Progenitor cell of endocrine pancreas (in vitro differentiated cells): ENCODE data around the gene FREY1. TPM values are rescaled to one million over a fixed set of nuclear protein-coding genes. Genes with fewer than 3 reads are reported as not detected.

Experiments
- DNase-seq: peaks from one replicate; pipeline ENCODE4 v3.0.0; 2021; ENCODE audit warnings: low spot score; ENCODE audit not compliant: unreplicated experiment
- H3K27ac Mint-ChIP-seq: 2 replicates; pipeline ENCODE4 v1.8.0; 2021; ENCODE audit warnings: mild to moderate bottlenecking, moderate library complexity, mixed read lengths
- H3K27me3 Mint-ChIP-seq: 2 replicates; pipeline ENCODE4 v1.8.0; 2021; ENCODE audit warnings: mixed read lengths
- H3K36me3 Mint-ChIP-seq: 2 replicates; pipeline ENCODE4 v1.8.0; 2022; ENCODE audit warnings: mixed read lengths; ENCODE audit not compliant: insufficient read depth
- H3K4me1 Mint-ChIP-seq: 2 replicates; pipeline ENCODE4 v1.8.0; 2021; ENCODE audit warnings: low read depth, mixed read lengths
- H3K4me3 Mint-ChIP-seq: 2 replicates; pipeline ENCODE4 v1.8.0; 2021; ENCODE audit warnings: low read depth, mild to moderate bottlenecking, moderate library complexity, mixed read lengths
- H3K9me3 Mint-ChIP-seq: 2 replicates; pipeline ENCODE4 v1.8.0; 2021; ENCODE audit warnings: low read depth, mixed read lengths
- CTCF ChIP-seq: fragments of 200-600 bp; sonication (generic); IDR thresholded peaks from one replicate; pipeline ENCODE4 v1.5.0; 2021; ENCODE audit warnings: antibody characterized with exemption, mild to moderate bottlenecking; ENCODE audit not compliant: unreplicated experiment
- total RNA-seq: library from RNA; stranded (reverse); gene quantifications from 2 replicates; pipeline ENCODE4 v1.2.1, GENCODE V29; 2021

Gene FREY1
- total RNA-seq, 1 donor from 2014 or later, result 3.7 TPM

- Mint-ChIP-seq H3K4me3 (no peak overlapping the region), H3K27ac (no peak overlapping the region), H3K27me3 (no peaks in the 10 kb centered on the region), H3K4me1 (no peaks in the 10 kb centered on the region), H3K9me3 (no peaks in the 10 kb centered on the region), H3K36me3 (peaks cover 15% of the 10 kb centered on the region)
- no peak for TF ChIP-seq CTCF
- DNase-seq, result no peak
Observed at GRCh38 chr11:45876401-45876800, 30.7 kb downstream of the FREY1 start.

DNA sequence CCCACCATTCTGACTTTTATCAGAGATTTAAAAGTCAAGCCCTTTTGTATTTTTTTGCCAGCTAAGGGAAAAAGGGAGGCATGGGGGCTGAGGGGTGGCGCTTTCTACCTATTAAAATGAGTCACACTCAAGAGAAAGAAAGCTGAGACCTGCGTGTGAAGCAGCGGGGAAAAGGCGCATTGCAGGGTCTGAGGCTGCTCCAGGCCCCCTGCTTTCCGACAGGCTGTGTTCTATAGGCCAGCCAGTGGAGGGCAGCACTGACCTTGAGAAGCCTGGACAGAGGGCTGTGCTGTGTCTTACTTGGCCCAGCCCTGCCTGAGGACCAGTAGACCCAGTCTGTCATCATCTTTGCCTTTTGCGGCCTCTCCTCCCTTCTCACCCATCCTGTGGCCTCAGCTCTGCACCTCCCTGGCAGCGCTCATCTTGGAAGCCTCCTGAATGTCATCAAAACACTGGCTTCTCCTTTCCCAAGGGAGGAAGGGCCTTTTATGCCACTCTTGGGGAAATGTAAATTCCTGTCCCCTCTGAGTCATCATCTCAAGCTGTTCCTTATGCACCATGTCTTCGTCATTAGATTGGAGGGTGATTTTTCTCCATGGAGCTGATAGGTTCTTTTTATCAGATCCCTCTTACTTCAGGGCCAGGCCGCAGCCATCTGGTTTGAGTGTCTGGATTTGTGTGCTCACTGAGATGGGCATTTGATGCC is 34.3 kb downstream of the FREY1 start:
- Mint-ChIP-seq H3K27ac (no peak overlapping the region), H3K27me3 (no peaks in the 10 kb centered on the region), H3K4me1 (no peaks in the 10 kb centered on the region), H3K36me3 (peaks cover 17% of the 10 kb centered on the region), H3K4me3 (no peak overlapping the region), H3K9me3 (no peaks in the 10 kb centered on the region)
- TF ChIP-seq CTCF, result peak; percentile 74
- DNase-seq, result peak; percentile 50

- Mint-ChIP-seq H3K27ac (no peak overlapping the region), H3K27me3 (no peaks in the 10 kb centered on the region), H3K9me3 (no peaks in the 10 kb centered on the region), H3K36me3 (peaks cover 17% of the 10 kb centered on the region), H3K4me3 (no peak overlapping the region), H3K4me1 (no peaks in the 10 kb centered on the region)
- DNase-seq, result no peak
- no peak for TF ChIP-seq CTCF
Observed at GRCh38 chr11:45871638-45872037, 35.4 kb downstream of the FREY1 start.

- no peak overlapping the region for H3K4me3 Mint-ChIP-seq
- H3K27ac Mint-ChIP-seq, result no peak overlapping the region
- DNase-seq, result no peak
- TF ChIP-seq CTCF, result no peak
- no peaks in the 10 kb centered on the region for H3K27me3 Mint-ChIP-seq
- H3K36me3 Mint-ChIP-seq, result peaks cover 20% of the 10 kb centered on the region
- no peaks in the 10 kb centered on the region for H3K9me3 Mint-ChIP-seq
- H3K4me1 Mint-ChIP-seq, result no peaks in the 10 kb centered on the region
Observed at GRCh38 chr11:45870706-45871105, 36.4 kb downstream of the FREY1 start.

DNA sequence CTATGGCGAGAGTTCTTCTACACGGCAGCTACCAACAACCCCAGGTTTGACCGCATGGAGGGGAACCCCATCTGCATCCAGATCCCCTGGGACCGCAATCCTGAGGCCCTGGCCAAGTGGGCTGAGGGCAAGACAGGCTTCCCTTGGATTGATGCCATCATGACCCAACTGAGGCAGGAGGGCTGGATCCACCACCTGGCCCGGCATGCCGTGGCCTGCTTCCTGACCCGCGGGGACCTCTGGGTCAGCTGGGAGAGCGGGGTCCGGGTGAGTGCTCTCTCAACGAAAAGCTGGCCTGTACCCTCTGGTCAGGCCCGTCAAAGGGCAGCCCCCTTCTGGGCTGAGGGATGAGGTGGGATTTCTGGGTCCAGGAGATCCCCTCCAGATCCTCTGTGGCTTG is 37.5 kb downstream of the FREY1 start:
- no peaks in the 10 kb centered on the region for H3K27me3 Mint-ChIP-seq
- no peak overlapping the region for H3K4me3 Mint-ChIP-seq
- no peak overlapping the region for H3K27ac Mint-ChIP-seq

More for the DNA sequence above, 37.5 kb downstream of the FREY1 start:
- H3K4me1 Mint-ChIP-seq, result no peaks in the 10 kb centered on the region
- no peak for DNase-seq
- TF ChIP-seq CTCF, result no peak
- H3K36me3 Mint-ChIP-seq, result peaks cover 14% of the 10 kb centered on the region
- H3K9me3 Mint-ChIP-seq, result no peaks in the 10 kb centered on the region
